ENCODE data around the gene AGAP1.

AGAP1 gene

DNA sequence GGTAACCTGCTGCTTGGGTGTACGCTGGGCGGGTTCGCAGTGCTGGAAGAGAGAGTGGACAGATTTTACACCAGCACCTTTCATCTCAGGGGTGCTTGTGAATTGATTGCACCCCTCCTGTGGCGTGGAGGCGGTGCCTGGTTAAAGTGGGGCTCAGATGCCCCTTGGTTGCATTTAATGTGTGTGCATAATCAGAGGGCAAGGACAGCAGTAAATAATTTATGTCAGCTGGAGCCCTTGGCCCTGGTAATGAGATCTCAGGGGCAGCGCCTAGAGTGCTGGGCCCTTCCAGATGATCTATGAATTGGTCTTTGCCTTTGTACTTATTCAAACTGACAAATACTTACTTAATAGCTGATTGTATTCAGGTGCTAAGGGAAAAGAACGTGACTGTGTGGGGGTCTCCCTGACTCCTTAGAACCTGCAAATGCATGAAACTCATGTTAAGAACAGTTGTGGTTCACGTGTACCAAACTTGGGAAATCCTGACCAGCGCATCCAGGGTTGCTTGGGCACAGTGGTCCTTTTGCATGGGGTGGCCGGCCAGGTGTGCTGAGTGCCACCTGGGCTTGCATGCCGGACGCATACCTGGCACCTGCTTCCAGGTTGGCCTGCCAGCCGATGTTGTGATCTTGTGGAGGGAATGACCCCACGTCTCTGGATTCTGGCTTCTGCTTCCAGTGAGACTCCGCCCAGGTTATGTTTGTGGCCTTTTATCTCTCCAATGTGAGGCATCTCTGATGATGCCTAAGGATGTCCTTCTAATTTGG lies 118.5 kb downstream of the AGAP1 start:
- no peak for DNase-seq

- DNase-seq = no peak
These were observed 119.8 kb downstream of the AGAP1 start for GRCh38 chr2:235613649-235614048.

DNA sequence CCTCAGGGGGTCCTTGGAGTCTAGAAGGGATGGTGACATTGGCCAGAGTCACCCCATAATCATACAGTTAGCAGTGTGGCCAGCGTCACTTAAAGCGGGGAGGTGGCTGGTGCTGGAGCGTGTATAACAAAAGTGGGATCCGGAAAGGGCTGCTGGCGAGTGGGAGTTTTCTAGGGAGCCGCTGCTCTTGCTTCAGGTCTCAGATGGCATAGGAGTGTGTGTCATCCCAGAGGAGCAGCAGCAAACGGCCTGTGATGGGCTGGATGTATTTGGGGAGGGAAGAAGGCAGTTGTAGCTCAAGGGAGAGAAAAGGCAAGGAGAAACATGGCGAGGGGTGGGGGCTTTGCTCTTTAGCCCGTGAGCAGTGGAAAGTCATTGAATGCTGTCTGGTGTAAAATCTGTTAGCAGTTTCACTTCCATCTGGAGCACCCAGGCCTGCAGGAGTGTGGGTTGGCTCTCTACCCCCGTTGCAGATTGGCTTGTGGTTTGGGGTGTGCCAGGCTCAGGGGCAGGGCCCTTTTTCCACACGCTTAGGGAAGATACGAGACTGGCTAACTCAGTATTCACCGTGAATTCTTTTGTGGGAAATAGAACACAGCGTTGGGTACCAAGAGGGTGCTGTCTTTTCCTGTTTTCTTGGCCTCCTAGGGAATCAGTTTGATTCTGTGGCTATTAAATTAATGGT lies 120.5 kb downstream of the AGAP1 start:
- DNase-seq = no peak

- no peak for DNase-seq
These were observed 121.3 kb downstream of the AGAP1 start for GRCh38 chr2:235614900-235615712.

- DNase-seq = no peak
These were observed 123.0 kb downstream of the AGAP1 start for GRCh38 chr2:235616885-235617284.

GRCh38 chr2:235618039-235618438 lies 124.2 kb downstream of the AGAP1 start:
- DNase-seq = no peak

GRCh38 chr2:235619544-235619943 lies 125.7 kb downstream of the AGAP1 start:
- no peak for DNase-seq

DNA sequence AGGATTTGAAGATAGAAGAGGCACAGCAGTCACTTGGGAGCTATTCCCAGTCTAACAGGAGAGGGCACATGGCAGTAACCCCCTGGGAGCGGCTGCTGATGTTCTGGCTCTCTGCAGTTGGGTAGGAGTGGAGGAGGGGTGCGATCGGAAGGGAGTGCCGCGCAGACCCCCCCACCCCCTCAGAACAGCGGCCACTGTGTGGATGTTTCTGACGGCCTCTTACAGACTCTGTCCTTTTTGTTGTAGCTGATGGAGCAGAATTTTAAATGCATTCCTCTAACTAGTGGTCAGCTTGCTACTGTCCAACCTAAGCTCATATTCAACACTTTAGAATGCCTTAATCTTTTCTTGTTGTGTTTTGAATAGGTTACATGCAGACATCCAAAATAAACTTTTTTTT lies 127.9 kb downstream of the AGAP1 start:
- DNase-seq = no peak

DNA sequence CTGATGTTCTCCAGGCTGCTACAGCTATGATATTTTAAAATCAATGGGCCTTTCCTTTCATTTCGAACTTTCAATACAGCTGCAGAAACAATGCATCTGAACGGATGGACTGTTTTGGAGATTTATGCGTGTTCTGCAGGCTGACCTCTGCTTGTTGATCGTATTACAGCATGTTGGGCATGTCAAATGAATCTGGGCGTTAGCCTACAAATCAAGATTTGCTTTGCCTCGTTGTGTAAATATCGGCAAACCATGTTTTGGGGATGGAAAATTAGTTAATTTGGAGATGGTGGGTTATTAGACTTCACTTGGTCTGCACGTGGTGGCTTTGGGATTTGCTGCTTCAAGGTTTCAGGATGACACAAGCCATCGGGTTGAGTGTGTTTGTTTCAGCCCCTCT lies 129.3 kb downstream of the AGAP1 start:
- no peak for DNase-seq

- no peak for DNase-seq
These were observed 129.9 kb downstream of the AGAP1 start for GRCh38 chr2:235623752-235624151.

DNA sequence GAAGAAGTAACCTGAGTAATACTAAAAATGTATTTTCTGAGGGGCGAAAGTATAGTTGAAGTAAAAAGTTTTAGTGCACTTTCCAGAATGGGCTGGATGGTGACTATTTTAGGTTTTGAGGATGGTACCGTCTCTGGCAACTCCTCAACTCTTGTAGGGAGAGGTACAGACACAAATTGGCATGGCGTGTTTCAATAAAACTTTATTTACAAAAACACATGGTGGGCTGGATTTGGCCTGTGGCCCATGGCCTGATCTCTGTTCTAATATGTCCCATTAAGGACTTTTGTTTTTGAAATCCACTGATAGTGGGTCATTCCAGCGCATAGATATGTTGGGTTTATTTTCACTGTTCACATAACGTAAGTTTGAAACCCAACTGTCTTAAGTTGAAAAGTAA lies 132.8 kb downstream of the AGAP1 start:
- DNase-seq = no peak

DNA sequence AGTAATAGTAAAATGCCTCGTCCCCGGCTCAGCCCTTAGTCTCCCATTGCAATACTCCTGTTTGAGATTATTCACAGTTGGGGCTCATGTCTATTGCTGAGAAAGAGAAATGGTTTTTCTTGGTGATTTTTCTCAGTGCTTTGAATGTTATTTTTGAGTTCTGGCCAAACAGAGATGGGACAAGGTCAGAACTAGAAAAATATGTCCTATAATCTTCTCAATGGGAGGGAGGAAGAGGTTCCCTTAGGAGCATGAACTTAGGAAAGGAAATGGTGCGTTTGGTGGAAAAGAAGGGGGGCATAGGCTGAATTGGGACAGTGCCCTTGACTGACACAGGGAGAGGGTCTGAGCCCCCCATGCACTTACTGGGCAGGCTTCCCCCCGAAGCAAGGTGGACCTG lies 133.8 kb downstream of the AGAP1 start:
- DNase-seq = no peak

- no peak for DNase-seq
These were observed 137.0 kb downstream of the AGAP1 start for GRCh38 chr2:235630718-235631296.

GRCh38 chr2:235634435-235635158 lies 140.8 kb downstream of the AGAP1 start:
- DNase-seq = no peak

GRCh38 chr2:235636546-235636945 lies 142.7 kb downstream of the AGAP1 start:
- no peak for DNase-seq

GRCh38 chr2:235637896-235638295 lies 144.1 kb downstream of the AGAP1 start:
- no peak for DNase-seq

GRCh38 chr2:235638541-235639427 lies 144.9 kb downstream of the AGAP1 start:
- DNase-seq = peak; percentile 6

- DNase-seq = peak; percentile 18
These were observed 145.6 kb downstream of the AGAP1 start for GRCh38 chr2:235639428-235639773.

- DNase-seq = no peak
These were observed 146.0 kb downstream of the AGAP1 start for GRCh38 chr2:235639885-235640284.

GRCh38 chr2:235640377-235640776 lies 146.5 kb downstream of the AGAP1 start:
- DNase-seq = no peak

DNA sequence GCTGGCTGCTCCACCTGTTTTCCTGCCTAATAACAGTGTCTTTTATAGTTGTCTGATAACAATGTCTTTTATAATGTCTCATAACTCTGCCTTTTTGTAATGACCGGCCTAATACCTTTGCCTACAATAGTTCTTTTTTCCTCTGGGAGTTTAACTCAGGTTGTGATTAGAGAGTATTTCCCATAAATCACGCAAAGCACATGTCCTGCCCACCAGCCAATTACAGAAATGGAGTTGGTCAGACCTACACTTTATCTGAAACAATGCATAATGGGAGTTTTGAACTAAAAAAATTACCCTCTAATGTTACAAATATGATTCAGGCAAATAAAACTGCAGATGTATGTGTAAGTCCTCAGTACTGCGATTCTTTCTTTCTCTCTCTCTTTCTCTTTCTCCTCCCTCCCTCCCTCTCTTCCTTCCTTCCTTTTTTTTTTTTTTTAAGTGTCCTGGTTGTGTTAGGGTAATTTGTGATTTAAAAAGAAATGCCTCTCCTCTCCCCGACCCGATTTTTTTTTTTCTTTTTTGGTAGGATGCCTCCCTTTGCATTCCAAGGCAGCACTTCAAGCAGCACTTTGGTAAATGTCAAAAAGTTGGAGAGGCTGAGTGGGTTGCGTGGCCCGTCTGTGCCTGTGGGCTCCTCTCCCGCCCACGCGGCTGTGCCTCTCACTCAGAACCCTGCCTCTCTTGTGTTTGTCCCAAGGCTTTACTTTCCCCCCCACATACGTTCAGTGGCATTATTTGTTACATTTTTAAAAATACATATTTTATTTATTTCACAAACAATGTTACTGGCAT lies 147.3 kb downstream of the AGAP1 start:
- DNase-seq = no peak

Measured in DMS53 (cell line).